DND-41 (cell line): Measurements from ENCODE around the gene MMP28.

Experiments used
- ATAC-seq: fragments of 200-7000 bp; cut with Tn5 transposase; 3 replicates; pipeline ENCODE4 v1.9.1; 2021; ENCODE audit warnings: low read depth; ENCODE audit not compliant: insufficient read depth
- DNase-seq: peaks from one replicate; pipeline ENCODE4 v3.0.0-alpha.2; 2020
- H2AFZ ChIP-seq: 2 replicates; pipeline ENCODE4 v1.6.0; 2012; ENCODE audit warnings: low read depth, low read length
- H3K27ac ChIP-seq: 2 replicates; pipeline ENCODE4 v1.5.1; 2012; ENCODE audit warnings: low read length, inconsistent platforms
- H3K27me3 ChIP-seq: fragments of 200-600 bp; sonication (generic); 2 replicates; pipeline ENCODE4 v1.6.0; 2012; ENCODE audit warnings: low read length, mild to moderate bottlenecking, inconsistent platforms; ENCODE audit not compliant: insufficient read depth, poor library complexity
- H3K36me3 ChIP-seq: 2 replicates; pipeline ENCODE4 v1.5.1; 2012; ENCODE audit warnings: low read length, inconsistent platforms; ENCODE audit not compliant: insufficient read depth
- H3K4me1 ChIP-seq: 2 replicates; pipeline ENCODE4 v1.5.1; 2012; ENCODE audit warnings: mild to moderate bottlenecking, low read length; ENCODE audit not compliant: insufficient read depth
- H3K4me2 ChIP-seq: 2 replicates; pipeline ENCODE4 v1.6.0; 2012; ENCODE audit warnings: mild to moderate bottlenecking, moderate library complexity, low read length, inconsistent platforms; ENCODE audit not compliant: insufficient read depth
- H3K4me3 ChIP-seq, 2 experiments: fragments of 200-600 bp in 1 of 2; shearing (Covaris generic) in 1 of 2; 2 replicates each; pipeline ENCODE4 v1.5.1; 2012 to 2016; ENCODE audit warnings: inconsistent platforms in 2 of 2, low read length in 2 of 2, mild to moderate bottlenecking in 2 of 2, low read depth in 1 of 2, moderate library complexity in 1 of 2
- H3K79me2 ChIP-seq: 2 replicates; pipeline ENCODE4 v1.6.0; 2012; ENCODE audit warnings: low read length, inconsistent platforms; ENCODE audit not compliant: insufficient read depth
- H3K9ac ChIP-seq: 2 replicates; pipeline ENCODE4 v1.6.0; 2012; ENCODE audit warnings: low read depth, mild to moderate bottlenecking, inconsistent platforms, low read length, moderate library complexity
- H3K9me3 ChIP-seq: 2 replicates; pipeline ENCODE4 v1.5.1; 2012; ENCODE audit warnings: low read length, moderate library complexity, mild to moderate bottlenecking, inconsistent platforms; ENCODE audit not compliant: insufficient read depth, severe bottlenecking
- H4K20me1 ChIP-seq: 2 replicates; pipeline ENCODE4 v1.6.0; 2012; ENCODE audit warnings: low read length; ENCODE audit not compliant: insufficient read depth
- EZH2 ChIP-seq: IDR thresholded peaks from 3 replicates; pipeline ENCODE4 v1.6.1; 2012; ENCODE audit warnings: borderline replicate concordance, low read depth, mild to moderate bottlenecking, moderate library complexity, low read length, inconsistent platforms; ENCODE audit not compliant: severe bottlenecking
- TF ChIP-seq, protein P1 (sequence below): IDR thresholded peaks from 2 replicates; pipeline ENCODE4 v1.5.1; 2012; ENCODE audit warnings: borderline replicate concordance, low read length, moderate library complexity, mild to moderate bottlenecking; ENCODE audit not compliant: poor library complexity, severe bottlenecking; ENCODE audit errors: extremely low read depth

Gene MMP28

GRCh38 chr17:35804658-35805192 is 9.3 kb upstream of the MMP28 start:
- Histone ChIP-seq H3K4me1 (peaks cover 22% of the 10 kb centered on the region), H3K9ac (no peak overlapping the region), H3K27me3 (no peaks in the 10 kb centered on the region), H3K79me2 (peaks cover 9% of the 10 kb centered on the region), H3K4me3 (no peak overlapping the region), H2AFZ (peak overlapping the region; percentile 54), H4K20me1 (peaks cover 2% of the 10 kb centered on the region), H3K4me2 (no peak overlapping the region), H3K36me3 (peaks cover under 1% of the 10 kb centered on the region; the same call in 1 of the 2 replicates), H3K27ac (no peak overlapping the region), H3K9me3 (no peaks in the 10 kb centered on the region)
- ATAC-seq, result peak; percentile 28
- TF ChIP-seq, protein P1, sequence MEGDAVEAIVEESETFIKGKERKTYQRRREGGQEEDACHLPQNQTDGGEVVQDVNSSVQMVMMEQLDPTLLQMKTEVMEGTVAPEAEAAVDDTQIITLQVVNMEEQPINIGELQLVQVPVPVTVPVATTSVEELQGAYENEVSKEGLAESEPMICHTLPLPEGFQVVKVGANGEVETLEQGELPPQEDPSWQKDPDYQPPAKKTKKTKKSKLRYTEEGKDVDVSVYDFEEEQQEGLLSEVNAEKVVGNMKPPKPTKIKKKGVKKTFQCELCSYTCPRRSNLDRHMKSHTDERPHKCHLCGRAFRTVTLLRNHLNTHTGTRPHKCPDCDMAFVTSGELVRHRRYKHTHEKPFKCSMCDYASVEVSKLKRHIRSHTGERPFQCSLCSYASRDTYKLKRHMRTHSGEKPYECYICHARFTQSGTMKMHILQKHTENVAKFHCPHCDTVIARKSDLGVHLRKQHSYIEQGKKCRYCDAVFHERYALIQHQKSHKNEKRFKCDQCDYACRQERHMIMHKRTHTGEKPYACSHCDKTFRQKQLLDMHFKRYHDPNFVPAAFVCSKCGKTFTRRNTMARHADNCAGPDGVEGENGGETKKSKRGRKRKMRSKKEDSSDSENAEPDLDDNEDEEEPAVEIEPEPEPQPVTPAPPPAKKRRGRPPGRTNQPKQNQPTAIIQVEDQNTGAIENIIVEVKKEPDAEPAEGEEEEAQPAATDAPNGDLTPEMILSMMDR, result peak; percentile 91
- TF ChIP-seq EZH2, result no peak
- DNase-seq, result peak; percentile 57

GRCh38 chr17:35801583-35802224 is 6.3 kb upstream of the MMP28 start:
- DNase-seq (peak; percentile 67), ATAC-seq (peak; percentile 73)
- H3K27me3 ChIP-seq, result peaks cover 10% of the 10 kb centered on the region
- H3K9ac ChIP-seq, result no peak overlapping the region
- H4K20me1 ChIP-seq, result no peaks in the 10 kb centered on the region
- H3K27ac ChIP-seq, result no peak overlapping the region
- peaks cover 8% of the 10 kb centered on the region for H3K4me1 ChIP-seq
- no peak overlapping the region for H3K4me3 ChIP-seq
- no peaks in the 10 kb centered on the region for H3K9me3 ChIP-seq
- H3K79me2 ChIP-seq, result no peaks in the 10 kb centered on the region
- H3K4me2 ChIP-seq, result no peak overlapping the region
- TF ChIP-seq, protein P1, result no peak
- TF ChIP-seq EZH2, result no peak
- H2AFZ ChIP-seq, result no peak overlapping the region
- no peaks in the 10 kb centered on the region for H3K36me3 ChIP-seq

- H2AFZ ChIP-seq, result no peak overlapping the region
- H3K9me3 ChIP-seq, result no peaks in the 10 kb centered on the region
- no peak overlapping the region for H3K9ac ChIP-seq
- H3K79me2 ChIP-seq, result no peaks in the 10 kb centered on the region
- H3K36me3 ChIP-seq, result no peaks in the 10 kb centered on the region
- no peak for DNase-seq
- no peak overlapping the region for H3K27ac ChIP-seq
- H3K4me1 ChIP-seq, result peaks cover 11% of the 10 kb centered on the region
- no peak for ATAC-seq
- H3K27me3 ChIP-seq, result peaks cover 28% of the 10 kb centered on the region
- H3K4me2 ChIP-seq, result no peak overlapping the region
- no peaks in the 10 kb centered on the region for H4K20me1 ChIP-seq
- TF ChIP-seq, protein P1, result no peak
- TF ChIP-seq EZH2, result no peak
- H3K4me3 ChIP-seq, result no peak overlapping the region
These were observed 4.5 kb upstream of the MMP28 start for GRCh38 chr17:35799942-35800341.
